ENCODE measurements around the gene C11orf68.

The C11orf68 gene

DNA sequence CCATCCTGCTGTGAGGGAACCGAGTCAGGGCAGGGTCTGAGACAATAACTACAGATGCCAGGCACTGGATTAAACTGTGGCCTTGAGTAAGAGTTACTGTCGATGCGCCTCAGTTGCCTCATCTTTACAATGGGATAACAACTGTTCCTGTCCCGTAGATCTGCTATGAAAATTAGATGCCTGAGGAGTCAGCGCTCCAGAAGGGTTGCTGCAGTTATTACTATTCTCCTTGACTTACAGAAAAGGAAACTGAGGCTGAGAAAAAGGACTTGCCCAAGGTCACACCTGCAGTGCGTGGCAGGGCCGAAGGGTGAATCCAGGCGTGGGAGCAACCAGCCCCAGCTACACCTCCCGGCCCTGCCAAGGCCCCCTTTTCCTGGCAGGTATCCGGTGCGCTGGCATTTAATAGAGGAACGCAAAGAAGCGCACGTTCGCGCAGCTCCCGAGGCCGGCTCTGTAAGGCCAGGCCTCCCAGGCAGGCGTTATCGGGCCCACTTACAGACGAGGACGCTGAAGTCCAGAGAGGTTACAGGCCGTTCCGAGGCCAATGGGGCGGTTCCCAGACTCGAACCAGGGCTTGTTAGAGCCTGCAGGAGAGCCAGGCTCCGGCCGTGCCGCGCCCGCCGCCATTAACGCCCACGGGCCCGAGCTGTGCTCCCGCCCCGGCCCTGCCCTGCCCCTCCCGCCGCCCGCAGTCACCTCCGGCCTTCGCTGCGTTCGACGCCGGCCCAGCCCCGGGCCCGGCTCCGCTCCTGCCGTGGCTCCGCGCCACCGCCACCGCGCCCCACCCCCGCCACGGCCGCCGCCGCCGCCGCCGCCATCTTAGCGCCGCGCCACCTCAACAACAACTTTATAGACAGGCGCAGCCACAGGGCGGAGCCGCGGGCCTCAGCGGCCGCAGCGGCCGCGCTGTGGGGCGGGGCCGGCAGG is at the start of gene C11orf68:
TSS of gene C11orf68 (minus strand) at position 852 of the 930 bp plus-strand sequence. CDS start at position 821, 31 bp downstream.
- no peaks in the 10 kb centered on the region for H3K9me3 ChIP-seq
- H3K4me1 ChIP-seq, result peaks cover 3% of the 10 kb centered on the region
- peaks cover 15% of the 10 kb centered on the region for H3K36me3 ChIP-seq (replicated peaks)
- no peaks in the 10 kb centered on the region for H3K27me3 ChIP-seq (ENCODE audit: low read depth)
- peak within 1 kb of the TSS; percentile 80 for H3K4me3 ChIP-seq
- no peak for DNase-seq (ENCODE audit: low spot score in 2 of 2)
- in situ Hi-C loops (cut with MboI; ENCODE audit: low sequenced_read_pairs), result no loop called here

DNA sequence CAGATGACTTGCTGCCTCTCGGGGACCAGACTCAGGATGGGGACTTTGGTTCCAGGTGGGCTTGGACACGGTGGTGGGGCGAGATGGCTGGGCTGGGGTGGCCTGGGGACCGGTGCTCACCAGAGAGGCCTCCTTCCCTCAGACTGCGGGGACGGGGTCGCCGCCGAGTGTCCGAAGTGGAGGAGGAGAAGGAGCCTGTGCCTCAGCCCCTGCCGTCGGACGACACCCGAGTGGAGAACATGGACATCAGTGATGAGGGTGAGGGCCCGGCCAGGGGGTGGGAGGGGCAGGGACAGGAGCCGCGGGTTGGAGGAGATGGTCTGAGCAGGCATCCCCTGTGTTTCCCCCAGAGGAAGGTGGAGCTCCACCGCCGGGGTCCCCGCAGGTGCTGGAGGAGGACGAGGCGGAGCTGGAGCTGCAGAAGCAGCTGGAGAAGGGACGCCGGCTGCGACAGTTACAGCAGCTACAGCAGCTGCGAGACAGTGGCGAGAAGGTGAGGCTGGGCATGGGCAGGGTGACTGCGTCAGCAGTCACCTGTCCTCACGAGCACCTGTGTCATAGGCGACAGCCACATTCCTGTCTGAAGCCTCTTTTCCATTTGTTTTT is 48.6 kb upstream of the C11orf68 start:
- H3K4me3 ChIP-seq, result no peak overlapping the region
- H3K36me3 ChIP-seq (replicated peaks), result peaks cover 61% of the 10 kb centered on the region
- no peaks in the 10 kb centered on the region for H3K9me3 ChIP-seq
- in situ Hi-C loops (cut with MboI; ENCODE audit: low sequenced_read_pairs), result no loop called here
- H3K4me1 ChIP-seq, result peaks cover 7% of the 10 kb centered on the region
- no peaks in the 10 kb centered on the region for H3K27me3 ChIP-seq (ENCODE audit: low read depth)
- no peak for DNase-seq (ENCODE audit: low spot score in 2 of 2)

DNA sequence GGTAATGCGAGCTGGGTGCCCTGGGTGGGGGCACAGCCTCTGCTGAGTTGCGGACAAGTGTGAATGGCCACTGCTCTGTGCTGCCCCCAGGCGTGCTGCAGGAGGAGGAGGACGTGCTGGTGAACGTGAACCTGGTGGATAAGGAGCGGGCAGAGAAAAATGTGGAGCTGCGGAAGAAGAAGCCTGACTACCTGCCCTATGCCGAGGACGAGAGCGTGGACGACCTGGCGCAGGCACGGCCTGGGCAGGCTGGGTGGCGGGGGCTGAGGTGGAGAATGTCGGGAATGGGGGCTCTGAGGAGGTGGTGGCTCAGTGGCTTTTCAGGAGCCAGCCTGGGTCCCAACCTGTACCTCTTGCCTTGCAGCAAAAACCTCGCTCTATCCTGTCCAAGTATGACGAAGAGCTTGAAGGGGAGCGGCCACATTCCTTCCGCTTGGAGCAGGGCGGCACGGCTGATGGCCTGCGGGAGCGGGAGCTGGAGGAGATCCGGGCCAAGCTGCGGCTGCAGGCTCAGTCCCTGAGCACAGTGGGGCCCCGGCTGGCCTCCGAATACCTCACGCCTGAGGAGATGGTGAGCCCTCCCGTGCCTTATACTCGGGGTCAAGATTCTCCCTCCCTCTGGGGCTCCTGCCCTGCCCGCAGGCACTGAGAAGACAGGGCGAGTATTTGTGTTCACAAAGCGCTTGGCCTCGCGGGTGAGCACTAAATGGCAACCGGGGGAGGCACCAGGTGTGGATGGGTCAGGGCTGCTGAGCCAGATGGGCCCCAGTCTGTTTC is 47.3 kb upstream of the C11orf68 start:
- in situ Hi-C loops (cut with MboI; ENCODE audit: low sequenced_read_pairs), result no loop called here
- no peaks in the 10 kb centered on the region for H3K9me3 ChIP-seq
- peaks cover 11% of the 10 kb centered on the region for H3K4me1 ChIP-seq
- H3K4me3 ChIP-seq, result no peak overlapping the region
- H3K36me3 ChIP-seq (replicated peaks), result peaks cover 64% of the 10 kb centered on the region
- H3K27me3 ChIP-seq (ENCODE audit: low read depth), result no peaks in the 10 kb centered on the region
- DNase-seq (ENCODE audit: low spot score in 2 of 2), result no peak

DNA sequence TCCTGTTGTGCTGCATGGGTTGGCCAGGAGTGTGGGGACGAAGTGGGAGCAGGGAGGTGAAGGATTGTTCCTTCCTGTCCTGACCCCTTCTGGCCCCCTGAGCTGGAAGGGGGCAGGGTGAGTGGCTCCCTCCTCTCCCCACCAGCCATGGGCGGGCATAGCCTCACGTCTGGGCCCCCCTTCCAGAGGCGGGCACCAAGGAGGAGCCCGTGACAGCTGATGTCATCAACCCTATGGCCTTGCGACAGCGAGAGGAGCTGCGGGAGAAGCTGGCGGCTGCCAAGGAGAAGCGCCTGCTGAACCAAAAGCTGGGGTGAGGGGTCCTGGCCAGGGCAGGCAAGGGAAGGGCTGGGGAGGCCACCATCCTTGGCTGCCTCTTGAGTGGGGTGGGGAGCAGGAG is 46.0 kb upstream of the C11orf68 start:
- in situ Hi-C loops (cut with MboI; ENCODE audit: low sequenced_read_pairs), result no loop called here
- no peak for DNase-seq (ENCODE audit: low spot score in 2 of 2)

DNA sequence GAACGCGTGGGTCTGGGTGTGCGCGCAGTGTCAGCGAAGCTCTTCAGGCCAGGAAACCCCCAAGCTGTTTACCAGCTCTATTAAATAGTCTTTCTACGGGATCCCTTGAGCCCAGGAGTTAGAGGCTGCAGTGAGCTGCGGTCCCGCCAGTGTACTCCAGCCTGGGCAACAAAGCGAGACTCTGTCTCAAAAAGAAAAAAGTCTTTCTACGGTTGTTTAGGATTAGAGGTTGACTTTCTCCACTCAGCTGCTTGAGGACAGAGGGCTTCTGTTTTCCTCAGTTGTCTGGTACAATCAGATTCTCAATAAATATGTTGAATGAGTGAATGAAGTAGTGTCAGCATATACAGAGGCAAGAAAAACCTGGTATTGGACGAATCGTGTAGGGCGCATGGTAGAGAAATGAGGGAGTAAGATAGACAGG is 43.3 kb upstream of the C11orf68 start:
- in situ Hi-C loops (cut with MboI; ENCODE audit: low sequenced_read_pairs), result no loop called here
- Histone ChIP-seq H3K4me1 (peaks cover 13% of the 10 kb centered on the region), H3K27me3 (ENCODE audit: low read depth) (no peaks in the 10 kb centered on the region), H3K4me3 (peak overlapping the region; percentile 92), H3K36me3 (replicated peaks) (peaks cover 38% of the 10 kb centered on the region), H3K9me3 (no peaks in the 10 kb centered on the region)
- DNase-seq (ENCODE audit: low spot score in 2 of 2), result no peak

More for the DNA sequence above, 46.0 kb upstream of the C11orf68 start:
- no peaks in the 10 kb centered on the region for H3K27me3 ChIP-seq (ENCODE audit: low read depth)
- peaks cover 61% of the 10 kb centered on the region for H3K36me3 ChIP-seq (replicated peaks)
- no peaks in the 10 kb centered on the region for H3K9me3 ChIP-seq
- peaks cover 13% of the 10 kb centered on the region for H3K4me1 ChIP-seq
- no peak overlapping the region for H3K4me3 ChIP-seq

DNA sequence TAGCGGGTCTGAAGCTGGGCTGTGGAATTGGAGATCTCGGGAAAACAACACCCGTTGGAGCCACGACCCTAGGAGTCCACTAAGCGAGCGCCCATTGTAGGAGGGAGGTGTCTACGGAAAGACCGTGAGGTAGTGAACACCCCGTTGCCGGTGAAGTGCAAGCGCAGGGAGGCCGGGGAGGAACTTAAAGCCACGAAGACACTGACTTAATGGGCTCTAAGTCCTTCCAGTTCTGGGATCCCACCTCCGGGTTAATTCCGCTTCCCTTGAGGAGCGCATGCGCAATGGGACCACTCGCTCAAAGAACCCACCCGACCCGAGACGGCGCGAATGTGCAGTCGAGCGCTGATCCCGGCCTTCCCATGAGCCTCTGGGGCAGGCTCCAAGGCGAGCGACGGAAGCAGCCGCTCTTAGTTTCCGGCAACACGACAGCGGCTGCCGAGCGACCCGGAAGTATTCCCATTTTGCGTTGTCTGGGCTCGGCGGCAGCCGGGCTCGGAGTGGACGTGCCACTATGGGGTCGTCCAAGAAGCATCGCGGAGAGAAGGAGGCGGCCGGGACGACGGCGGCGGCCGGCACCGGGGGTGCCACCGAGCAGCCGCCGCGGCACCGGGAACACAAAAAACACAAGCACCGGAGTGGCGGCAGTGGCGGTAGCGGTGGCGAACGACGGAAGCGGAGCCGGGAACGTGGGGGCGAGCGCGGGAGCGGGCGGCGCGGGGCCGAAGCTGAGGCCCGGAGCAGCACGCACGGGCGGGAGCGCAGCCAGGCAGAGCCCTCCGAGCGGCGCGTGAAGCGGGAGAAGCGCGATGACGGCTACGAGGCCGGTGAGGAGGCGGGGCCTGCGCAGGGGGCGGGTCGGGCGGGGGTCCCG is 42.6 kb upstream of the C11orf68 start, which contains the start of gene SART1:
TSS of gene SART1 (plus strand) at position 468 of the 874 bp plus-strand sequence. CDS start at position 515, 47 bp downstream.
- H3K4me1 ChIP-seq, result peaks cover 13% of the 10 kb centered on the region
- peak; percentile 95 to 98 for DNase-seq (ENCODE audit: low spot score in 2 of 2)
- H3K27me3 ChIP-seq (ENCODE audit: low read depth), result no peaks in the 10 kb centered on the region
- in situ Hi-C loops (cut with MboI; ENCODE audit: low sequenced_read_pairs), result no loop called here
- peak within 1 kb of the TSS; percentile 92 for H3K4me3 ChIP-seq
- H3K9me3 ChIP-seq, result no peaks in the 10 kb centered on the region
- H3K36me3 ChIP-seq (replicated peaks), result peaks cover 32% of the 10 kb centered on the region

DNA sequence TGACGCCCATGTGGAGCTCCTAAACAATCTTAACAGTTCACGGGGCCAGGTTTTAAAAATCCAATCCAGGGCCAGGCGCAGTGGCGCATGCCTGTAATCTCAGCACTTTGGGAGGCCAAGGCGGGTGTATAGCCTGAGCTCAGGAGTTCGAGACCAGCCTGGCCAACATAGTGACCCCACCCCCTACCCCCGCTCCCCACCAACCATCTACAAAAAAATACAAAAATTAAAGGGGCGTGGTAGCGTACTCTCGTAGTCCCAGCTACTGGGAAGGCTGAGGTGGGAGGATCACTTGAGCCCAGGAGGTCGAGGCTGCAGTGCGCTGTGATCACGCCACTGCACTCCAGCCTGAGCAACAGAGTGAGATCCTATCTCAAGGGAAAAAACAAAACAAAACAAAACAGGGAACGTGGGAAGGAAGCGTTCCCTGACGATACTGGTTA is 42.0 kb upstream of the C11orf68 start:
- Histone ChIP-seq H3K9me3 (no peaks in the 10 kb centered on the region), H3K36me3 (replicated peaks) (peaks cover 25% of the 10 kb centered on the region), H3K27me3 (ENCODE audit: low read depth) (no peaks in the 10 kb centered on the region), H3K4me1 (peaks cover 13% of the 10 kb centered on the region), H3K4me3 (peak overlapping the region; percentile 92)
- in situ Hi-C loops (cut with MboI; ENCODE audit: low sequenced_read_pairs), result no loop called here
- DNase-seq (ENCODE audit: low spot score in 2 of 2), result no peak

DNA sequence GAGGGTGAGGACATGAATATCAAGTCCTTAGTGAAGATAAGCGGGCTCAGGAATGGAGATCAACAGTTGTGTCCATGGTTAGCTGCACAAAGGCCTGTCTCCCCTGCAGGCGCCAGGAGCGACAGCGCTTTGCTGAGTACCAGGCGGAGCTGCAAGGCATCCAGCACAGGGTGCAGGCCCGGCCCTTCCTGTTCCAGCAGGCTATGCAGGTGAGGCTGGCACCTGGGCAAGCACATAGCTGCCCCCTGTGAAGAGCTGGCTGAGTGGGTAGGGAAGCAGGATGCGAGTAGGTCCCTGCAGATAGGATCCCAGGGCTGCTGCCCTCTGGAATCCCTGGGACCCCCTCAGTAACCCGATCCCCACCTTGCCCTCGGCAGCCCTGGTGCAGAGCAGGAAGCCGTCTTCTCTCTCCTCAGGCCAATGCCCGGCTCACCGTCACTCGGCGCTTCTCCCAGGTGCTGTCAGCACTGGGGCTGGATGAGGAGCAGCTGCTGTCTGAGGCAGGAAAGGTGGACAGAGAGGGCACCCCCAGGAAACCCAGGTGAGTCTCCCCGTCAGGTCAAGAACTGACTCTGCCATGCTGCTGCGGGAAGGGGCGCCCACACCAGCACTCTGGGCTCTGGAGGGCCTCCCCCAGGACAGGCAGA is 40.0 kb upstream of the C11orf68 start:
- Histone ChIP-seq H3K36me3 (replicated peaks) (peaks cover 6% of the 10 kb centered on the region), H3K27me3 (ENCODE audit: low read depth) (no peaks in the 10 kb centered on the region), H3K4me3 (no peak overlapping the region), H3K9me3 (no peaks in the 10 kb centered on the region), H3K4me1 (peaks cover 13% of the 10 kb centered on the region)
- DNase-seq (ENCODE audit: low spot score in 2 of 2), result no peak
- in situ Hi-C loops (cut with MboI; ENCODE audit: low sequenced_read_pairs), result no loop called here

DNA sequence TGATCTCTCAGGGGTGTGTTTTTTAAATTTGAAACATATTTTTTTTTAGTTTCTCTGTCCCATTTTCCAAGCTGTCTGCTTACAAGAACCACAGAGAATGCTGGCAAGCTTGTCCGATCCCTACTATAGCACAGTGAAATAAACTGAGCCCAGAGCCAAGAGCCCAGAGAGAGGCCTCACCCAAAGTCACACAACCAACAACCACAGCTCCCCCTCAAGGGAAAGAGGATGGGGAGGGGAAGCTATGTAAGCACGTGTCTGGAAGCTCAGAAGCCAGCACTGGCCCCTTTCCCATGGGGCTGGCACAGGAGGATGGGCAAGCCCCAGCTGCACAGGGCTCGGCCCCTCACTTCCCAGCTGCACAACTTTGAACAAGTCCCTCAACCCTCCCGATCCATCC is 39.4 kb upstream of the C11orf68 start:
- H3K4me1 ChIP-seq, result peaks cover 13% of the 10 kb centered on the region
- in situ Hi-C loops (cut with MboI; ENCODE audit: low sequenced_read_pairs), result no loop called here
- no peak for DNase-seq (ENCODE audit: low spot score in 2 of 2)
- H3K9me3 ChIP-seq, result no peaks in the 10 kb centered on the region
- no peak overlapping the region for H3K4me3 ChIP-seq
- peaks cover 2% of the 10 kb centered on the region for H3K36me3 ChIP-seq (replicated peaks)
- H3K27me3 ChIP-seq (ENCODE audit: low read depth), result no peaks in the 10 kb centered on the region

DNA sequence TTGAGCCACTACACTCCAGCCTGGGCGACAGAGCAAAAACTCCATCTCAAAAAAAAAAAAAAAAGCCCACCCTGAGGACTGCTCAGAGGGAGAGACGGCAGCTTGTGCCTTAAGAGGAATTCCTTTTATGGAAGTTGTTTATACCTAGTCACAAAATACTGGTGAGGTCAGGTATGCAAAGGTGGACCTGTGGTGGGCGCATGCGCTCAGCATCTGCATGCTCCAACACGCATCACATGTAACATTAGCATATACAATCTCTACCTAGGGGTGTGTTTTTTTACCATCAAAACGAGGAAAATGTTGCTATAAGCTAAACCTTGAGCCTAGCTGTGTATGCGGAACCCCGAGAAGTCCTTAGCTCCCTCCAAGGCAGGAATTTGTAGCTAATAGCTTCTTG is 35.9 kb upstream of the C11orf68 start:
- no peaks in the 10 kb centered on the region for H3K27me3 ChIP-seq (ENCODE audit: low read depth)
- no peak for DNase-seq (ENCODE audit: low spot score in 2 of 2)
- no peak overlapping the region for H3K4me3 ChIP-seq
- H3K36me3 ChIP-seq (replicated peaks), result no peaks in the 10 kb centered on the region
- in situ Hi-C loops (cut with MboI; ENCODE audit: low sequenced_read_pairs), result no loop called here
- no peaks in the 10 kb centered on the region for H3K4me1 ChIP-seq
- no peaks in the 10 kb centered on the region for H3K9me3 ChIP-seq

DNA sequence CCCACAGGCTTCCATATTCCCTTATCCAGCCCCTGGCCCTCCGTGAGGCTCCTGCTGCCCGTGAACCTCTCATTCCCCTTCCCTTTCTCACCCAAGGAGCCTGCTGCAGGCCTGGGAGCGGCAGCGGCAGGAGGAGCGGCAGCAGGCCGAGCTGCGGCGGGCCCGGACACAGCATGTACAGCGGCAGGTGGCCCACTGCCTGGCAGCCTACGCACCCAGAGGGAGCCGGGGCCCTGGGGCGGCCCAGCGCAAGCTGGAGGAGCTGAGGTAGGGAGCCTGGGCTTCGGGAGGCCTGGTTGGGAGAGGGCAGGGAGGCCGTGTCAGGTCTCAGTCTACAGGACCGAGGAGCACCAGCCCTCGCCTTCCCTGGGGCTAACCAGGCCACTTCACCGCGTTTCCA is 34.6 kb upstream of the C11orf68 start:
- in situ Hi-C loops (cut with MboI; ENCODE audit: low sequenced_read_pairs), result no loop called here
- Histone ChIP-seq H3K9me3 (no peaks in the 10 kb centered on the region), H3K36me3 (replicated peaks) (no peaks in the 10 kb centered on the region), H3K4me3 (no peak overlapping the region), H3K4me1 (no peaks in the 10 kb centered on the region), H3K27me3 (ENCODE audit: low read depth) (no peaks in the 10 kb centered on the region)
- no peak for DNase-seq (ENCODE audit: low spot score in 2 of 2)

DNA sequence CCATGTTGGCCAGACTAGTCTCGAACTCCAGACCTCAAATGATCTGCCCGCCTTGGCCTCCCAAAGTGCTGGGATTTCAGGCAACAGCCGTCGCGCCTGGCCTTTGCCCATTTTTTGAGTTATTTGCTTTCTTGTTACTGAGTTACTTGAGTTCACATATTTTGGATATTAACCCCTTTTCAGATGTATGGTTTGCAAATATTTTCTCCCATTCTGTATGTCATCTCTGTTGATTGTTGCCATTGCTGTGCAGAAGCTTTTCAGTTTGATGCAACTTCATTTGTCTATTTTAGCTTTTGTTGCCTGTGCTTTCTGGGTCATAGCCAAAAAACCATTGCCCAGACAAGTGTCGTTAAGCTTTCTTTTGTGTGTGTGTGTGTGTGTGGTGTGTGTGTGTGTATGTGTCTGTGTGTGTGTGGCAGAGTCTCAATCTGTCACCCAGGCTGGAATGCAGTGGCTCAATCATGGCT is 33.2 kb upstream of the C11orf68 start:
- no peak overlapping the region for H3K4me3 ChIP-seq
- DNase-seq (ENCODE audit: low spot score in 2 of 2), result no peak
- no peaks in the 10 kb centered on the region for H3K36me3 ChIP-seq (replicated peaks)
- H3K27me3 ChIP-seq (ENCODE audit: low read depth), result no peaks in the 10 kb centered on the region
- in situ Hi-C loops (cut with MboI; ENCODE audit: low sequenced_read_pairs), result no loop called here
- H3K4me1 ChIP-seq, result no peaks in the 10 kb centered on the region
- H3K9me3 ChIP-seq, result no peaks in the 10 kb centered on the region
